Ishikawa (cell line): ENCODE results near the gene GLRA1.

ENCODE experiments used
- CEBPB ChIP-seq: IDR thresholded peaks from 2 replicates; pipeline ENCODE4 v1.6.1; 2012
- CREB1 ChIP-seq: IDR thresholded peaks from 2 replicates; pipeline ENCODE4 v1.6.1; 2012; ENCODE audit warnings: low read depth
- EGR1 ChIP-seq: IDR thresholded peaks from 2 replicates; pipeline ENCODE4 v1.6.1; 2012
- EP300 ChIP-seq: IDR thresholded peaks from 2 replicates; pipeline ENCODE4 v1.6.1; 2012; ENCODE audit warnings: borderline replicate concordance
- FOXM1 ChIP-seq: IDR thresholded peaks from 2 replicates; pipeline ENCODE4 v1.6.1; 2012; ENCODE audit warnings: low read depth, borderline replicate concordance
- NFIC ChIP-seq: IDR thresholded peaks from 2 replicates; pipeline ENCODE4 v1.6.1; 2012
- RAD21 ChIP-seq: IDR thresholded peaks from 2 replicates; pipeline ENCODE4 v1.6.1; 2012; ENCODE audit warnings: low read depth
- TAF1 ChIP-seq: IDR thresholded peaks from 2 replicates; pipeline ENCODE4 v1.6.1; 2012; ENCODE audit warnings: low read depth, mild to moderate bottlenecking
- TCF12 ChIP-seq: IDR thresholded peaks from 2 replicates; pipeline ENCODE4 v1.6.1; 2012; ENCODE audit warnings: low read depth
- TEAD4 ChIP-seq: IDR thresholded peaks from 2 replicates; pipeline ENCODE4 v1.6.1; 2012
- YY1 ChIP-seq: IDR thresholded peaks from 2 replicates; pipeline ENCODE4 v1.6.1; 2012; ENCODE audit warnings: low read depth
- ZBTB7A ChIP-seq: IDR thresholded peaks from 2 replicates; pipeline ENCODE4 v1.6.1; 2012; ENCODE audit warnings: low read depth
- TF ChIP-seq, protein P1 (sequence below): IDR thresholded peaks from 2 replicates; pipeline ENCODE4 v1.6.1; 2012; ENCODE audit warnings: low read depth, mild to moderate bottlenecking
- TF ChIP-seq, protein P2 (sequence below): IDR thresholded peaks from 2 replicates; pipeline ENCODE4 v1.6.1; 2012
- TF ChIP-seq, protein P3 (sequence below): IDR thresholded peaks from 2 replicates; pipeline ENCODE4 v1.6.1; 2012

GLRA1 gene

DNA sequence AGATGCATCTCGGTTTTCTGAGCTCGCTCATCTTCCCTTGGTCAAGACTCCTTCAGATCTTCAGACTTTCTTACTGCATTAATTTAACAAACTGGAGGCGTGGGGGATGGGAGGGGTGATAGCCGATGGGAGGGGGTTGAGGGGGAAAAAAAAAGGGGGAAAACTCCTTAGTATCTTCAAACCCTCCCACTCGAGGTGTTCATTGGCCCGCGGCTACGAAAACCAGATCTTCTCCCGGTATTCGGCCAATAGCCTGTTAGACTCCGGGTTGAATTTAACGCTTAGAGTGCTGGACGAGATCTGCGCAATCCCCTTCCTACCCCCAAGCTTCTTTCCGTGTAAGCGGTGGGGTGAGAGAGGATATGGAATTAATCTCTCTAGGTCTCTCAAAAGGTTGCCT is 689 bp upstream of the GLRA1 start:
- TF ChIP-seq ZBTB7A = no peak

DNA sequence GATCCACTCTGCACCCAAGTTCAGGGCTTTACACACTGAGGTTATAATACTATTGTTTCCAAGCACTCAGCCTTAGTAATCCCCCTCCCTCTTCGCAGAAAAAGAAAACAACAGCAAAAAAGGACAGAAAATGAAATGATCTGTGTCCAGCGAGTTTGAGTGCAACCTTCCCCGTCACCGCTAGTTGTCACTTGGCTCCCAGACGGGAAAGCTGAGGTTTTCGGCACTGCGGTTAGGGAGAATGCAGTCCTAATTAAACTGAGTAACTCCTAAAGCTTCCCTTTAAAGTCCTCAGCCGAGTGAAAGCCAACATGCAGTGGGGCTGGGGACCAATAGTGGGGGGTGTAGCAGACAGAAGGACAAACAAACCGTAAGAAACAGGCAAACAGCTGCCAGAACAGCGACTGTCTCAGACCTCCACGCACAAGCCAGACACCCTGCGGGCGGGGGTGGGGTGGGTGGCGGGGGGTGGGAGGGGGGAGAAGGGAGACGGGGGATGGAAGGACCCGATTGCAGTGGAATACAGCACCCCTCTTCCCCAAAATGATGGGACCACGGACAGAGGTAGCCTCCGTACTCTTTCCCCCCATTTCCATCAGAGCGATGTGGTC is 680 bp downstream of the GLRA1 start:
- TF ChIP-seq NFIC (no peak), CREB1 (no peak), ZBTB7A (no peak), RAD21 (peak; percentile 39), TEAD4 (no peak)
- TF ChIP-seq, protein P1, sequence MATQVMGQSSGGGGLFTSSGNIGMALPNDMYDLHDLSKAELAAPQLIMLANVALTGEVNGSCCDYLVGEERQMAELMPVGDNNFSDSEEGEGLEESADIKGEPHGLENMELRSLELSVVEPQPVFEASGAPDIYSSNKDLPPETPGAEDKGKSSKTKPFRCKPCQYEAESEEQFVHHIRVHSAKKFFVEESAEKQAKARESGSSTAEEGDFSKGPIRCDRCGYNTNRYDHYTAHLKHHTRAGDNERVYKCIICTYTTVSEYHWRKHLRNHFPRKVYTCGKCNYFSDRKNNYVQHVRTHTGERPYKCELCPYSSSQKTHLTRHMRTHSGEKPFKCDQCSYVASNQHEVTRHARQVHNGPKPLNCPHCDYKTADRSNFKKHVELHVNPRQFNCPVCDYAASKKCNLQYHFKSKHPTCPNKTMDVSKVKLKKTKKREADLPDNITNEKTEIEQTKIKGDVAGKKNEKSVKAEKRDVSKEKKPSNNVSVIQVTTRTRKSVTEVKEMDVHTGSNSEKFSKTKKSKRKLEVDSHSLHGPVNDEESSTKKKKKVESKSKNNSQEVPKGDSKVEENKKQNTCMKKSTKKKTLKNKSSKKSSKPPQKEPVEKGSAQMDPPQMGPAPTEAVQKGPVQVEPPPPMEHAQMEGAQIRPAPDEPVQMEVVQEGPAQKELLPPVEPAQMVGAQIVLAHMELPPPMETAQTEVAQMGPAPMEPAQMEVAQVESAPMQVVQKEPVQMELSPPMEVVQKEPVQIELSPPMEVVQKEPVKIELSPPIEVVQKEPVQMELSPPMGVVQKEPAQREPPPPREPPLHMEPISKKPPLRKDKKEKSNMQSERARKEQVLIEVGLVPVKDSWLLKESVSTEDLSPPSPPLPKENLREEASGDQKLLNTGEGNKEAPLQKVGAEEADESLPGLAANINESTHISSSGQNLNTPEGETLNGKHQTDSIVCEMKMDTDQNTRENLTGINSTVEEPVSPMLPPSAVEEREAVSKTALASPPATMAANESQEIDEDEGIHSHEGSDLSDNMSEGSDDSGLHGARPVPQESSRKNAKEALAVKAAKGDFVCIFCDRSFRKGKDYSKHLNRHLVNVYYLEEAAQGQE = no peak

DNA sequence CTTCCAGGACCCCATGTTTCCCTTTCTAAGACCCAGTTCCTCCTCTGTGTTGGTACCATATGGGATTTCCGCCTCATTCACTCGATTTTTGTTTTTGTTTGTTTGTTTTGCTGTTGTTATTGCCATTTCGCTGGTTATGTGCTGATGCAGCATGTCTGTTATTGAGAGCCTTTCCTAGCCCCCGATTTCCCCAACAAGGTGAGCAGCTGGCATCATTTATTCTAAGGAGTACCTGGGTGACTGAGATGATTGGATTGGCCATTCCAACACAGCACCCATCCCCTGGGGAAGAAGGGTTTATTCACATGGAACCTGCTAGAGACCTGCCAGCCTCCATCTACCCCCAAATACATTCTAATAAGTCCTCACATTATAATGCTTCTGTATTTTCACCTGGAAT is 2.7 kb downstream of the GLRA1 start:
- no peak for TF ChIP-seq YY1

DNA sequence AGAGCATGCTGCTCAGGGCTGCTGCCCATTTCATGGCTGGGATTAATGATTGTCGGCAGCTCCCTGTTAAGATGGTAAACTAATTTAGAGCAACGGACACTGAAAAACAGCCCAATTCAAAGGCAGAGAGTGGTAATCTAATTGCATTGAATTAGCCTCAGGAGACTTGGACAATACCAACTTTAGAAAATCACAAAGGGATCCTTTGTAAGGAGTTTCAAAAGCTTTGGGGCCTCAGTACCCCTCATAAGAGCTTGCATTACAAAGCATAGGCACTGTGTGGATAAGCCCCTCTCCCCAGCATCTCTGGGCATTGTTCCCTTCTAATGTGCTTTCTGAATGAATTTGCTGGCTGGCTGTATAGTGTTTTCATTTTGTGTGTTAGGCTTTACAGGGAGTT is 6.7 kb downstream of the GLRA1 start:
- TF ChIP-seq EP300 (no peak), NFIC (no peak), TAF1 (no peak), FOXM1 (no peak), TCF12 (no peak), EGR1 (no peak), YY1 (no peak), TEAD4 (no peak), CEBPB (no peak), CREB1 (no peak), RAD21 (no peak), ZBTB7A (no peak)
- TF ChIP-seq, protein P2, sequence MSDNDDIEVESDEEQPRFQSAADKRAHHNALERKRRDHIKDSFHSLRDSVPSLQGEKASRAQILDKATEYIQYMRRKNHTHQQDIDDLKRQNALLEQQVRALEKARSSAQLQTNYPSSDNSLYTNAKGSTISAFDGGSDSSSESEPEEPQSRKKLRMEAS = no peak
- TF ChIP-seq, protein P1 = no peak
- TF ChIP-seq, protein P3, sequence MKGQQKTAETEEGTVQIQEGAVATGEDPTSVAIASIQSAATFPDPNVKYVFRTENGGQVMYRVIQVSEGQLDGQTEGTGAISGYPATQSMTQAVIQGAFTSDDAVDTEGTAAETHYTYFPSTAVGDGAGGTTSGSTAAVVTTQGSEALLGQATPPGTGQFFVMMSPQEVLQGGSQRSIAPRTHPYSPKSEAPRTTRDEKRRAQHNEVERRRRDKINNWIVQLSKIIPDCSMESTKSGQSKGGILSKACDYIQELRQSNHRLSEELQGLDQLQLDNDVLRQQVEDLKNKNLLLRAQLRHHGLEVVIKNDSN = no peak

DNA sequence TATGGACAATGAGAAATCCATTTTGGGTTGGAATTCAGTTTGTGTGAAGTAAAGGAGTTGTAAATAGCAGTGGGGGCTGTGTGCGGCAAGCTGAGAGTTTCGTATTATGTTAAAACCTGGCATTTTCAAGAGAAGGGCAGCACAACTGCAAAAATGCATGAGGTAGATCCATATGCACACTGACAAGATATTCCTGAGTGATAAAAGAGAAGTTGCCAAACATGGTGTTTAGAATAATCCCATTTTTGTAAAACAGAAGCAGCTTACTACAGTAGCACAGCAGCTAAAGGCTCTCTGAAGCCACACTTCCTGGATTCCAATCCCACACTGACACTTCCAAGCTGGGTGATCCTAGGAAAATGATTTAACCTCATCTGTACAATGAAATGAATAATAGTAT is 11.2 kb downstream of the GLRA1 start:
- TF ChIP-seq TCF12 = no peak
- TF ChIP-seq, protein P1 = no peak
- TF ChIP-seq, protein P3 = no peak
- TF ChIP-seq EP300 = no peak
- no peak for TF ChIP-seq ZBTB7A
- no peak for TF ChIP-seq EGR1
- TF ChIP-seq CREB1 = no peak
- TF ChIP-seq RAD21 = no peak
- TF ChIP-seq FOXM1 = no peak
- no peak for TF ChIP-seq TEAD4
- no peak for TF ChIP-seq CEBPB
- TF ChIP-seq, protein P2 = no peak
- TF ChIP-seq YY1 = no peak
- no peak for TF ChIP-seq TAF1
- TF ChIP-seq NFIC = no peak
